KOPT-K1 (cell line): ENCODE measurements around the gene SH3PXD2A.
"Not testable (repeated sequence)": the region's sequence is repeated elsewhere in the genome, so short reads cannot be mapped to it uniquely, and the experiment has no call there.

Source experiments
- H3K27ac ChIP-seq: fragments of 200-600 bp; sonication (generic); 2 replicates; pipeline ENCODE4 v1.5.1; 2016; ENCODE audit warnings: antibody characterized with exemption, mild to moderate bottlenecking, low read depth, low read length; ENCODE audit not compliant: poor library complexity, severe bottlenecking
- H3K36me3 ChIP-seq: fragments of 200-600 bp; sonication (generic); 2 replicates; pipeline ENCODE4 v1.5.1; 2017; ENCODE audit warnings: antibody characterized with exemption, mild to moderate bottlenecking, low read length, moderate library complexity; ENCODE audit not compliant: insufficient read depth
- H3K9me3 ChIP-seq: fragments of 200-600 bp; sonication (generic); 2 replicates; pipeline ENCODE4 v1.5.1; 2017; ENCODE audit warnings: antibody characterized with exemption, low read length, mild to moderate bottlenecking; ENCODE audit not compliant: insufficient read depth, poor library complexity, severe bottlenecking

Gene SH3PXD2A

DNA sequence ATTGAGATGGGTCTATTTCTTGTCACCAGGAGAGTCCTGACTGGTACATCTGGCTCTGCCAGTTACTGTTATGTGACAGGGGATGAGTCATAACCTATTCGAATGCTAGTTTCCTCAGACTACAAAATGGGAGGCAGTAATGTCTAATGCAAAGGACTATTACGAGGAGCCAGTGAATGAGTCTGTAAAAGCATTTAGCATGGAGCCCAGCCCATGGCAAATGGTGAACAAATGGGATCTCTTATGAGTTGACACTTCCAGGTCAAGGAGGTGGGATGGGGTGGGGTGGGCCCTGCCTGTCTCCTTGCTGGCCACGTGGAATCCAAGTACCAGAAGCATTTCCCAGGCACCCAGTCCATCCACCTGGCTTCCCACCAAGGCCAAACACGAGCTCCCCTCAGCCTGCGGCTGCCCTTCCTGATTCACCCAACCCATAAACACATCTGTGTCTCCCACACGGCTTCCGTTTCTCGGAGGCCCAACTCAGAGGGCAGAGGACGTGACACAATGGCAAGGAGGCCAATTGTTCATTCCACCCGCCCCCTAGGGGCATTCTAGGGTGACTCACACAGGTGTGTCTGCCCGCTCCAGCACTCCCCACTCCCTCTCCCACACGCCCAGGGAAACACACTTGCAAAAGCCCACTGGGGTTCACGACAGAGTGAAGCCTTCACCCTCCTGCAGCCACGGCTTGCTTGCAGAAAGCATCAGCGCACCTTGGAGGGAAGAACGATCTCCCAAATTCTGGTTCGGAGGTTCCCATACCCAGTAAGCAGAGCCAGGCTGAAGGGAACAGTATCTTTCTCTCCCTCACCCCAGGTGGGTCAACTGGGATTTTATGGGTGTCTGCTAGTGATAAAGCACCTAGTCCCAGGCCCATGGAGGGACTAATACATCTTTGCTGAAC is 109.8 kb downstream of the SH3PXD2A start:
- H3K27ac ChIP-seq: peak overlapping the region; percentile 68
- H3K36me3 ChIP-seq: no peaks in the 10 kb centered on the region
- no peaks in the 10 kb centered on the region for H3K9me3 ChIP-seq

DNA sequence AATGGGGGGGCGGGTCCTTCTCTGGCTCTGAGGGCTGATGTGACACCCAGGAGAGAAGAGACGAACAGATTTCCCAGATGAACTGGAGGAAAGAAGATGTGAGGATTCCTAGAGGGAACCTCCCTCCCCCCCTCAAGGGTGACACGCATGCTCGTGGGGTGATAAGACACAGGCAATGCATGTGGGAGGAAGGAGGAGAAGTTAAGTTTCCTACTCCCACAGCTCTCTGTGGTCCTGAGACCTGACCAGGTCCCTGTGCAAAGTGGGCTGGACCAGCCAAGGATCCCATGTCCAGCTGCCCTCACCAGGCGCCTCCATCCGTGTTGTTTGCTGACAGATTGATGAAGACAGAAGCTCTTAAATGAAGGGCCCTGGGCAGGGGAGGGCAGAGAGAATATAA is 112.6 kb downstream of the SH3PXD2A start:
- H3K27ac ChIP-seq: no peak overlapping the region
- H3K36me3 ChIP-seq: no peaks in the 10 kb centered on the region
- H3K9me3 ChIP-seq: no peaks in the 10 kb centered on the region

DNA sequence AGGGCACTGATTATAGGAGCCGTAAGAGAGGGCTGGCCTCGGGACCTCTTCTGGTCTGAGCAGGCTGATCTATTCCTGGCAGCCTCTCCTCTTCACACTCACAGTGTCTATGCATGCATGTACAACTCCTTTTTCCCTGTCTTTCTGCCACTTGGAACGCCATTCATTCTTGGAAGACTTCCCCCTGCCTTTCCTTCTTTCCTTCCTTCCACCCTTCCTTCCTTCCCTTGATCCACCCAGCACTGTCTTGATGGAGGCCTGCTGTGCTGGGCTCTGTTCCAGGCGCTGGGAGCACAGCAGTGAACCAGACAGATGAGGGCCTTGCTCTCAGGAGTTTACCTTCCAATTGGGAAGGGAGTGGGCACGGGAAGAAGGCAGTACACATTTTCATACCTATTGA is 114.8 kb downstream of the SH3PXD2A start:
- Histone ChIP-seq H3K36me3 (no peaks in the 10 kb centered on the region), H3K9me3 (no peaks in the 10 kb centered on the region), H3K27ac (no peak overlapping the region)

DNA sequence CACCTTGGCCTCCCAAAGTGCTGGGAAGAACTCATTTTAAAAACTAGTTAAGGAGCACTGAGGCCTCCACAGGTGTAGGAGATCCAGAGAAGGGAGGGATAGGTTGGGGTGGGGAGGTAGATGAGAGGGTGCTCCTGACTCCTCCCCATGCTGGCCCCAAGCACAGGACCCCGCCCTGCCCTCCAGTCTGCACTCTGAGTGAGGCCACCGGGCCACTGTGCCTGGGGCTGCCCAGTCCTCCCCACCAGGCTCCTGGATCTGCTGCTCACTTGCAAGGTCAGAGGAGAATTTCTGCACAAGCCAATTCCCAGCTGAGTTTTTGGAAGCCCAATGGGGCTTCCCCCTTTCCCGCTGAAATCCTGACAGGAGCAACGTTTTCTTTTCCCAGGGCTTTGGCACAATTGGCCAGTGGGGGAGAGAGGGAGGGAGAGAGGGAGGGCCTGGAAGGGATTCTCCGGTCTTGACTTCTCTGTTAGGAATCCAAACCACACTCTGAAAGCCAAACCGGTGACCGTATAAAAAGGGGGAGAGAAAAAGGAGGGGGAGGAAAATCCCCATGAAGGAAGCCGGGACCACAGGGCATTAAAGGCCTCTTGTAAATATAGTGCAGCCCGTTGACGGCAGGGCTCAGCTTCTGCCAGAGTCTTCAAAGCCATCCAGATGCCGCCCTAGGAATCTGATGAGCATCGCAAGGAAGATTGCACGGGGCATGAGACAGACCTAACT is 116.2 kb downstream of the SH3PXD2A start:
- H3K27ac ChIP-seq: no peak overlapping the region
- H3K36me3 ChIP-seq: no peaks in the 10 kb centered on the region

GRCh38 chr10:103737735-103738367 is 117.5 kb downstream of the SH3PXD2A start:
- Histone ChIP-seq H3K9me3 (no peaks in the 10 kb centered on the region), H3K27ac (no peak overlapping the region), H3K36me3 (no peaks in the 10 kb centered on the region)

More for the DNA sequence above, 116.2 kb downstream of the SH3PXD2A start:
- no peaks in the 10 kb centered on the region for H3K9me3 ChIP-seq

GRCh38 chr10:103736763-103737162 is 118.6 kb downstream of the SH3PXD2A start:
- H3K9me3 ChIP-seq: no peaks in the 10 kb centered on the region
- H3K36me3 ChIP-seq: no peaks in the 10 kb centered on the region
- H3K27ac ChIP-seq: no peak overlapping the region

DNA sequence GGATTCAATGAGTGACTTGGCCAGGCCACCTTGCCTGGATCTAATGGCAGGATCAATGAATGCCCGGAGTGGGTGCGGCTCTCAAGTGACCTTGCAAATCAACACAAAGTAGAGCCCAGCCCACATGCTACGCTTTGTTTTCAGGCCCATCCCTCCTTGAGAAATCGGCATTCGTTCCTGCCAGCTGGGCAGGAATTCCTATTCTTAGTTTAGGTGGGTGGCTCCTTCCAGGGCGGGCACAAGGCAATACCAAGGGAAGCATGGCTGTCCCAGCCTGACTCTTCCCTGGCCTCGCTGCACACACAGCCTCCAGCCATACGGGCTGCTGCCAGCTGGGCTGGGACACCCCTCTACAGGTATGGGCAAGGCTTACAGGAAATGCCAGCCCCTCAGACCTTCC is 119.3 kb downstream of the SH3PXD2A start:
- no peaks in the 10 kb centered on the region for H3K36me3 ChIP-seq
- H3K9me3 ChIP-seq: no peaks in the 10 kb centered on the region
- H3K27ac ChIP-seq: no peak overlapping the region

- no peaks in the 10 kb centered on the region for H3K9me3 ChIP-seq
- no peak overlapping the region for H3K27ac ChIP-seq
- no peaks in the 10 kb centered on the region for H3K36me3 ChIP-seq
Measured at GRCh38 chr10:103734731-103735130, 120.6 kb downstream of the SH3PXD2A start.

- Histone ChIP-seq H3K9me3 (no peaks in the 10 kb centered on the region), H3K36me3 (no peaks in the 10 kb centered on the region), H3K27ac (no peak overlapping the region)
Measured at GRCh38 chr10:103733045-103733419, 122.3 kb downstream of the SH3PXD2A start.

- Histone ChIP-seq H3K9me3 (no peaks in the 10 kb centered on the region), H3K27ac (no peak overlapping the region), H3K36me3 (no peaks in the 10 kb centered on the region)
Measured at GRCh38 chr10:103732339-103733044, 122.9 kb downstream of the SH3PXD2A start.

DNA sequence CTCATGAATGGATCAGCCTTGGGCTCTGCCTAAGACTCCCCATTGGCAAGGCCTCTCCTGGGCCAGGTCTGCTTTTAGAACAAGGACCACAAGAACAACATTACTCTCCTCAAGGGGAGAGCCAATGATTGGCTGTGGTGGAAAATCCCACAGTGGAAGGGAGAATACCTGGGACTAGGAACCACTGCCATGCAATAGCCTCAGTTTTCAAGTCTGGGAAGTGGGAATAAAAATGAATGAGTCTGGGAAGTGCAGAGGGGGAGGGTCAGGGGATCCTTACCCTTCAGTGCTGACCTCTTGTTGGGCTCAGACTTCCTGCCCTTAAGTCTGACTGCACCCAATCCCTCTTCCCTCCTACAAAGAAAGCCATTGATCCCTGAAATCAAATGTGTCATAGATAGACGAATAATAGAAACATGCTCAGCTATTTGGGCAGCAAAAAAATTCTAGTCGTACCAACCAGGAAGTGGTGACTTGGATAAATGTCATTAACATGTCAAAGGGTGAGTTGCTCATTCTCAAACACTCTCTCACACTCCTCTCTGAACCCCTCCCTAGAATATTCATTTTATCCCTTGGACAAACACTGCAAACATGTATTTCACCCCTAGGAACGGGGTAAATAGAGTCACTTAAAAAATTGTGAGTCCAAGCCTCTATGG is 123.6 kb downstream of the SH3PXD2A start:
- H3K36me3 ChIP-seq: no peaks in the 10 kb centered on the region
- H3K27ac ChIP-seq: no peak overlapping the region
- H3K9me3 ChIP-seq: no peaks in the 10 kb centered on the region

GRCh38 chr10:103731026-103731425 is 124.3 kb downstream of the SH3PXD2A start:
- not testable (repeated sequence) for H3K27ac ChIP-seq, H3K36me3 ChIP-seq, H3K9me3 ChIP-seq

DNA sequence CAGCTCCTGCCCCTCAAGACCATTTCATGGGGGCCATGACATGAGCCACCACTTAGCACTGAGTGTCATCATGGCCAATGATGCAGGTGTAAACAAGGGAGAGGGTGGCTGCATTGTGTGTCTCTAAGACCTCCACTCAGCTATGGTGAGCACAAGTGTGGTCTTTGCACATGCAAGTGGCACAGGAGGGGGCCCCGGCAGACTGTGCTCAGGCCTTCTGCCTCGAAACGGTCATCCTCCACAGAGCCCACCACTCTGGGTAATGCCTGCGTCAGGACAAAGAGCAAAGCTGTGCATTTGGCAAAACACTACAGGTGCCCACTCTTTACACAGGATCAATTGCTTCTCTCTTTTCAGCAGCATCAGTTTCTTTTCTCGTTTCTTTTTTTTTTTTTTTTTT is 125.5 kb downstream of the SH3PXD2A start:
- no peak overlapping the region for H3K27ac ChIP-seq
- no peaks in the 10 kb centered on the region for H3K9me3 ChIP-seq
- H3K36me3 ChIP-seq: no peaks in the 10 kb centered on the region

- no peak overlapping the region for H3K27ac ChIP-seq
- no peaks in the 10 kb centered on the region for H3K36me3 ChIP-seq
- no peaks in the 10 kb centered on the region for H3K9me3 ChIP-seq
Measured at GRCh38 chr10:103727991-103728689, 127.2 kb downstream of the SH3PXD2A start.
